Body of pancreas (tissue), 4 donors: ENCODE data around the gene KCNJ6. TPM values are rescaled to one million over a fixed set of nuclear protein-coding genes. Genes with fewer than 3 reads are reported as not detected.
A peak's percentile ranks its signal among the peaks of the same experiment; 100 is the strongest.

Source experiments
- ATAC-seq: fragments of 150-250 bp; one replicate; pipeline ENCODE4 v1.9.1; 2016
- DNase-seq, 4 donors: peaks; one replicate each; pipeline ENCODE4 v3.0.0-alpha.2; 2019
- H3K27ac ChIP-seq, 4 donors: fragments of 200-600 bp; sonication (generic); 1 replicate in 3 of 4; 2 replicates in 1 of 4; pipeline versions ENCODE4 v1.5.1 to v1.6.1; 2016 to 2019; ENCODE audit warnings: mild to moderate bottlenecking in 1 of 4, mixed read lengths in 1 of 4, moderate library complexity in 1 of 4
- H3K27me3 ChIP-seq, 2 donors: fragments of 200-600 bp; sonication (generic); one replicate each; pipeline ENCODE4 v1.6.0; 2016; ENCODE audit warnings: mild to moderate bottlenecking in 1 of 2
- H3K36me3 ChIP-seq, 2 donors: fragments of 200-600 bp; sonication (generic); replicated peaks in 1 of 2; 2 replicates each; pipeline ENCODE4 v1.5.1; 2016; ENCODE audit warnings: low read depth in 2 of 2; ENCODE audit not compliant: insufficient read depth in 1 of 2
- H3K4me1 ChIP-seq: fragments of 200-600 bp; sonication (generic); one replicate; pipeline ENCODE4 v1.6.0; 2016
- H3K4me3 ChIP-seq, 2 donors: fragments of 200-600 bp; sonication (generic); 1 replicate in 1 of 2; 2 replicates in 1 of 2; pipeline ENCODE4 v1.5.1; 2016 to 2019
- H3K9me3 ChIP-seq, 3 donors: fragments of 200-600 bp; sonication (generic); 1 replicate in 2 of 3; 2 replicates in 1 of 3; pipeline ENCODE4 v1.5.1; 2016
- CTCF ChIP-seq, 7 experiments: fragments of 450-650 bp in 4 of 7; fragments of 200-600 bp in 3 of 7; sonication (generic) in 3 of 7; IDR thresholded peaks; one replicate each; pipeline ENCODE4 v1.5.1; 2016 to 2019; ENCODE audit warnings: antibody characterized with exemption in 7 of 7
- POLR2A ChIP-seq, 3 donors: fragments of 450-650 bp; IDR thresholded peaks; one replicate each; pipeline ENCODE4 v1.6.1; 2016; ENCODE audit warnings: antibody characterized with exemption in 3 of 3, mild to moderate bottlenecking in 2 of 3
- WGBS, 2 donors: methylation state at CpG; one replicate each; pipeline ENCODE4 v1.1.5; 2017; 5-methylcytosine and 5-hydroxymethylcytosine counted together
- intact Hi-C: fragments of 100-400 bp; cut with DNase I; formaldehyde crosslinking; loops from one replicate; pipeline ENCODE4 v1.15.1; 2023
- total RNA-seq, 2 donors: library from RNA; depleted of rRNA; stranded (reverse); fragments of >200 nt; gene quantifications; one replicate each; pipeline ENCODE4 v1.1.0, GENCODE V29; 2016

The KCNJ6 gene
- total RNA-seq, 2 donors from 2014 or later = under 0.01 to 0.78 TPM

GRCh38 chr21:37917612-37918011, 1.4 kb upstream of the KCNJ6 start:
- ATAC-seq (no peak), DNase-seq (no peak)
- TF ChIP-seq POLR2A (IDR thresholded peaks at IDR 0.05) (no peak), CTCF (IDR thresholded peaks at IDR 0.05) (no peak)
- Histone ChIP-seq H3K36me3 (no peaks in the 10 kb centered on the region), H3K9me3 (no peaks in the 10 kb centered on the region), H3K4me3 (no peak overlapping the region), H3K27me3 (peaks cover 0 to 10% of the 10 kb centered on the region in 2 donors), H3K27ac (no peak overlapping the region), H3K4me1 (peaks cover 14% of the 10 kb centered on the region)
- intact Hi-C loops = no loop called here
- WGBS, 2 donors = 46 to 51% methylated on average over 4 of the region's 4 CpGs

GRCh38 chr21:37915941-37916309, 332 bp downstream of the KCNJ6 start:
- Histone ChIP-seq H3K4me3 (no peak overlapping the region), H3K27ac (no peak overlapping the region), H3K27me3 (peaks cover 0 to 10% of the 10 kb centered on the region in 2 donors), H3K9me3 (no peaks in the 10 kb centered on the region), H3K4me1 (peaks cover 14% of the 10 kb centered on the region), H3K36me3 (no peaks in the 10 kb centered on the region)
- no peak for ATAC-seq
- WGBS, 2 donors = 1 to 2% methylated on average over 26 of the region's 26 CpGs
- DNase-seq = peak in 2 of 4 donors; percentile 21 to 24
- intact Hi-C loops = no loop called here
- TF ChIP-seq CTCF (IDR thresholded peaks at IDR 0.05) (no peak), POLR2A (IDR thresholded peaks at IDR 0.05) (peak in 1 of 3 donors; percentile 8)

DNA sequence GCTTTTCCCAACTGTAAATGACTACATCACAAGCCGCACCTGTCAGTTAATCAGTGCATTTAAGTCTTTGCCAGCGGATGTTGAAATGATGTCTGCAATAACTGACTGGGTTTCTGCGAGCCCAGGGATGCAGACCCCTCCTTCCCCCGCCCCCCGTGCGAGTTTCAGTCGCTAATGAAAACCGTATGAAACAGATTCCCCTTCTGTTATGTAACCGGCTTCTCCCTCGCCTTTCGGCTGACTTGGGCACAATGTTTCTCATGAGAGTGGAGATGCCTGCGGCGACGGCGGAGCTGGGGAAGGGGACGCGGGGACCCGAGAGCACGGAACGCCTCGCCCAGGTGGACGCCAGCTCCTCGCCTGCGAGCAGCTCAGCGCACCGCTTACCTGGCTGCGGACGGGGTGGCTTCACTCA, 753 bp downstream of the KCNJ6 start:
- TF ChIP-seq CTCF (IDR thresholded peaks at IDR 0.05) (no peak), POLR2A (IDR thresholded peaks at IDR 0.05) (no peak)
- intact Hi-C loops = no loop called here
- no peak for ATAC-seq
- Histone ChIP-seq H3K27me3 (peaks cover 0 to 10% of the 10 kb centered on the region in 2 donors), H3K9me3 (no peaks in the 10 kb centered on the region), H3K4me1 (peaks cover 14% of the 10 kb centered on the region), H3K27ac (no peak overlapping the region), H3K36me3 (no peaks in the 10 kb centered on the region), H3K4me3 (no peak overlapping the region)
- no peak for DNase-seq
- WGBS, 2 donors = 4 to 5% methylated on average over 28 of the region's 28 CpGs

- Histone ChIP-seq H3K9me3 (no peaks in the 10 kb centered on the region), H3K27ac (no peak overlapping the region), H3K4me3 (no peak overlapping the region), H3K27me3 (peaks cover 0 to 10% of the 10 kb centered on the region in 2 donors), H3K4me1 (peaks cover 14% of the 10 kb centered on the region), H3K36me3 (no peaks in the 10 kb centered on the region)
- no peak for DNase-seq
- ATAC-seq = no peak
- TF ChIP-seq CTCF (IDR thresholded peaks at IDR 0.05) (no peak), POLR2A (IDR thresholded peaks at IDR 0.05) (no peak)
- intact Hi-C loops = no loop called here
Observed at GRCh38 chr21:37912616-37913015, 3.6 kb downstream of the KCNJ6 start.

DNA sequence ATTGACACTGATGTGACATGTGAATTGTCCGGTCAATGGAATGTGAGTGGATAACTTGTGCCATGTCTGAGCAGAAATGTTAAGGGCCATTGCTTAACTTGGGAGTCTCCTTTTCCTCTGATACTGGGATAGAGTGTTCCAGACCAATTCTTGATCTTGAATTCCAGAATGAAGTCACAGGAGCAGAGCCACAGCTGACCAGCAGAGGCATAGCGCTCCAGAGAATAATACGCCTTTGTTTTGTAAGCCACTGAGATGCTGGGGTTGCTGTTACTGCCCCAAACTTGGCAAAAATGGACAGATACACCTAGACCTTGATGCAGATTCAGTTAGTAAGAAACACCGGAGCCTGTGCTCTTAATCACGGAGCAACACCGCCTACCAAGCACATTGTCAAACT, 6.3 kb downstream of the KCNJ6 start:
- Histone ChIP-seq H3K4me3 (no peak overlapping the region), H3K36me3 (no peaks in the 10 kb centered on the region), H3K4me1 (no peaks in the 10 kb centered on the region), H3K27ac (no peak overlapping the region), H3K27me3 (peaks cover 0 to 6% of the 10 kb centered on the region in 2 donors), H3K9me3 (no peaks in the 10 kb centered on the region)
- 67 to 69% methylated on average over 6 of the region's 6 CpGs for WGBS, 2 donors
- ATAC-seq = no peak
- no peak for DNase-seq
- TF ChIP-seq POLR2A (IDR thresholded peaks at IDR 0.05) (no peak), CTCF (IDR thresholded peaks at IDR 0.05) (no peak)
- intact Hi-C loops = no loop called here
